ENCODE measurements around the gene RFK.

DNA sequence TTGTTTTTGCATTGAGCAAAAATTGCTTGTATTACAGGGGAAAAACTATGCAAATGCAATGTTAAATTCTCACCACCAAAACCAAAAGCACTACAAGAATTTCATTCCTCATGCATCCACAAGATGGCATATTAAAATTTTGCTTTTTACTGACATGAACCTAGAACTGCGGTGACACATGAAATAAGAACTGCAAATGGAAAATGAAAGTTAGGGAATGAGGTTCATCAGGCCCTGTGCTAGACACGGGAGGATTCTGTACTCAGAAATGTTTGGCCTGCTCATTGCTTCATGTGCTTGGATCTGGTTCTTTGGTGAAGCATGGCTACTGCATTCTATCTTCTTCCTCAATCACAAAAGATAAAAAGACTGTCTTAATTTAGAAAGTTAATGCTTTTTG lies 9.1 kb upstream of the RFK start:
- TF ChIP-seq ZNF274 (IDR thresholded peaks at IDR 0.05; ENCODE audit: low read depth, low read length), result no peak
- no peak for TF ChIP-seq YY1 (IDR thresholded peaks at IDR 0.05; ENCODE audit: insufficient read depth, insufficient read length)

All from NT2/D1 (cell line).